NCI-H526 treated with DMSO at 0.1 percent for 48 hours (cell line): ENCODE data around the gene COX4I2.
"Not testable (repeated sequence)": the region's sequence is repeated elsewhere in the genome, so short reads cannot be mapped to it uniquely, and the experiment has no call there.

Experiments used
- DNase-seq: peaks from one replicate; lab custom pipeline; 2025; lab: John Stamatoyannopoulos, UW

Gene COX4I2

DNA sequence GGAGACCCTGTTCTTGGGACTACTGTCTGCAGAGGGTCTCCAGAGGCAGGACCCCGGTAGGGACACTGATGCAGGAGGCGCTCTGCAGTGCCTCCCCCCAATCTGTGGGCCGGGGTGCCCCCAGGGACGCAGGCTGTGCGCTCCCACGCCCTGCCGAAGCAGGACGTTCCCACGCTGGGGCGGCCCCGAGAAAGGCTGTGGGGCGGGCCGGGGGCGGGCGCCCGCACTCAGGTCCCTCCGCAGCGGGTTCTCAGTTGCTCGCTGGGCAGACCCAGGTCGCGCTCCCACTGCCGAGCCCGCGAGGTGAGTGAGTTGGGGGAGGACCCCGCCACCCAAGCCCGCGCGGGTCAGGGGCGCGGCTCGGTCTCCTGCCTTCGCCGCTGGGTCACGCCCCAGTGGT, at the start of gene COX4I2:
TSS of gene COX4I2 (plus strand) at position 253 of the 400 bp plus-strand sequence. CDS start 1,106 bp downstream, outside the sequence.
- DNase-seq: no peak

DNA sequence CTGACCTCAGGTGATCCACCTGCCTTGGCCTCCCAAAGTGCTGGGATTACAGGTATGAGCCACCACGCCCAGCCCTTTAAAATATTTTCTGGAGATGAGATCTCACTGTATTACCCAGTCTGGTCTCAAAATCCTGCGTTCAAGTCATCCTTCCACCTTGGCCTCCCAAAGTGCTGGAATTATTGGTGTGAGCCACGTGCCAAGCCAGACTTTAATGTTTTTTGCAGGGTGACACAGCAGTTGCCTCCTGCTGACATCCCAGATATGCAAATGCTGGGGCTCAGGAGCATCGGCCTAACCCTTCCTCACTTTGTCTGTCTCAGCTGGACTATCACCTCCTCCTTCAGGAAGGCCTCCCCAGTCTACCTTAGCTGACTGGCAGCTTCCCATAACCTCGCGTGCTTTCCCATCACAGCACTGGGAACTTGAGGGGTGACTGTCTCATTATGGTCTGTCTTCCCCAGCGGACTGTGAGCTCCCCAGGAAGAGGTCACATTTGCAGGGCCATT, 46.9 kb upstream of the COX4I2 start:
- no peak for DNase-seq

DNA sequence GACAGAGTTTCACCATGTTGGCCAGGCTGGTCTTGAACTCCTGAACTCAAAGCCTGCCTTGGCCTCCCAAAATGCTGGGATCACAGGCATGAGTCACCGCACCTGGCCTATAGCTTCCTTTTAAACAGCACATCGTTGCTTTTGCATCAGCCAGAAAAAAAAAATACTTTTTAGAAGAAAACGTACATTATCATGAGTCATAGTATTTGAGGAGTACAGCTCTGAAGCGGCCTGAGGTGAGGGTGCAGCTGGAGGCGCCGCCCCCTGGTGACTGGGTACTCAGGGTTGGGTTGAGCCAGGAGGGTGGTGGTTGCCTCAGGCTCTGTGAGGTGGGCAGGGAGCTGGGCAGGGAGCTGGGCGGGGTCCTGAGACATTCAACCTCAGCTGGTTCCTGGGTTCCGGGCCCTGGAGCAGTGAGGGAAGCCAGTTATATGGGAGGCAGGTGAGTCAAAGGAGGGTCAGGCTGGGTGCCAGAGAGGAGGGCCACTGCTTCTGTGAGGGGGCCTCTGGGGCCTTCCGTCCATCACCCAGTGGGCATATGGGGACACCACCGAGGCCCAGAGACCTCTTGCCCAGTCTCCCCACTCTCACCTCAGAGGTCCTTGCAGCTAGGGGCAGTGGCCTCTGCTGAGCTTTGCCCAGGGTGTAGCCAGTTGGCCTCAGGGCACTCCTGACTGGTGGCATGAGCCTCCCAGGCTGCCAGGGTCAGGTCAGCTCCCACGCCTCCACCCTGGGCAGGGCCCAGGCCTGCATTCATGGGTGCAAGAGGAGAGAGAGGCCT, 44.3 kb upstream of the COX4I2 start:
- DNase-seq: no peak

DNA sequence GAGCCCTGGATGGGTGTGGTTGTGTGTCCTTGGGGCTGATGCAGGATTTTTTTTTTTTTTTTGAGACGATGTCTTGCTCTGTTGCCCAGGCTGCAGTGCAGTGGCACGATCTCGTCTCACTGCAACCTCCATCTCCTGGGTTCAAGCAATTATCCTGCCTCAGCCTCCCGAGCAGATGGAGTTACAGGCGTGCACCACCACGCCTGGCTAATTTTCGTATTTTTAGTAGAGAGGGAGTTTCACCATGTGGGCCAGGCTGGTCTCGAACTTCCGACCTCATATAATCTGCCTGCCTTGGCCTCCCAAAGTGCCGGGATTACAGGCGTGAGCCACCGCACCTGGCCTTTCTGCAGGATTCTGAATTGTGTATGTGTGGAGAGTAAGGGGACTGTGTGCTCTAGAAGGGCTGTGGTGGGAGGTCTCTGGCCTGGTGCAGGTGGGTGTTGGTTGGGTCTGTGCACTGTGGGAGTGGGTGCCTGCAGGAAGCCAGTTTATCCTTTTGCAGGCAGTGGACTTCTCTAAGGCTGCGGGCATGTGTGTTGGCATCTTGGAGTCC, 43.6 kb upstream of the COX4I2 start:
- DNase-seq: no peak

DNA sequence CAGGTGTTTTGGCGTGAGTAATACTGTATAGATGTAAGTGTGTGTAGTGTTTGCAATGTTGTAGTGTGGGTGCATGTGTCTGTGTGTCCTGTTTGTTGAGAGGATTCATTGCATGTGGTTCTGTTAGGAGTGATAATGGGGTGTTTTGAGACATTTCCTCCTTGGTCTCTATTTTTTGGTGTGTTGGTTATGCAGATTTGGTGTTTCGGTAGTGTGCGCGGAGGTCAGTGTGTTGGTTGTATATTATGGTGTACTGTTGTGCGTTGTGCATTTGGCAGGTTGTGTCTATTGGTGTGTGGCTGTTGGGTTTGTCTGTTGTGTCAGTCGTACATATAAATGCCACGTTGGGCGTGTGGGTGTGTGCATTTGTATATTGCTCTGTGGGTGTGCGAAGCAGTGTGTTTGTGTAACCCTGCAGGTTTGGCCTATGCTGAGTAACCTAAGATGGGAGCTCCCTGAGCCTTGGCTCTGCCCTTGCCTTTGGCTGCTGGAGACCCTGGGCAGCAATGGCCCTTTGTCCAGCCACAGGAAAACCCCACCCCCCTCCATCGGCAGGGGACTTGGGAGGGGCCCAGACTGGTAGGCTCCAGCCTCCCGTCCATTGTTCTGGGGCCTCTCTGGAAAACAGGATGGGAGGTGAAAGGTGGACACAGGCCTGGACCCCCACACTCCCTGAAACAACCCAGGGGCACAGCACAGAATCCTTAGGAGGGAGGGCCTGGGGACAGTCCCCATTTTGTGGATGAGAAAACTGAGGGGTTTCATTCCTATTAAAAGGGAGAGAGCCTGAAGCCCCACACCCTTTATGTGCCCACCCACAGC, 42.9 kb upstream of the COX4I2 start:
- DNase-seq: no peak

DNA sequence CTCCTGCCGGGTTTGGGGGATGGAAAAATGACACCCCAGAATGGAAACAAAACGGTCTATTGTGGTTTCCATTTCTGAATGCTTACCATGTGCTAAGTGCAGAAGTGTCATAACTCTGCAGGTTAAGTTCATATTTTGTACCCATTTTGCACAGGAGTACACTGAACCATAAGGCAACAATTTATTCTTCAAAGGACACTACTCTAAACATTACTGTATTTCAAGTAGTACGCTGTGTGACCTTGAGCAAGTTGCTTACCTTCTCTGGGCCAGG, 42.4 kb upstream of the COX4I2 start:
- DNase-seq: no peak

DNA sequence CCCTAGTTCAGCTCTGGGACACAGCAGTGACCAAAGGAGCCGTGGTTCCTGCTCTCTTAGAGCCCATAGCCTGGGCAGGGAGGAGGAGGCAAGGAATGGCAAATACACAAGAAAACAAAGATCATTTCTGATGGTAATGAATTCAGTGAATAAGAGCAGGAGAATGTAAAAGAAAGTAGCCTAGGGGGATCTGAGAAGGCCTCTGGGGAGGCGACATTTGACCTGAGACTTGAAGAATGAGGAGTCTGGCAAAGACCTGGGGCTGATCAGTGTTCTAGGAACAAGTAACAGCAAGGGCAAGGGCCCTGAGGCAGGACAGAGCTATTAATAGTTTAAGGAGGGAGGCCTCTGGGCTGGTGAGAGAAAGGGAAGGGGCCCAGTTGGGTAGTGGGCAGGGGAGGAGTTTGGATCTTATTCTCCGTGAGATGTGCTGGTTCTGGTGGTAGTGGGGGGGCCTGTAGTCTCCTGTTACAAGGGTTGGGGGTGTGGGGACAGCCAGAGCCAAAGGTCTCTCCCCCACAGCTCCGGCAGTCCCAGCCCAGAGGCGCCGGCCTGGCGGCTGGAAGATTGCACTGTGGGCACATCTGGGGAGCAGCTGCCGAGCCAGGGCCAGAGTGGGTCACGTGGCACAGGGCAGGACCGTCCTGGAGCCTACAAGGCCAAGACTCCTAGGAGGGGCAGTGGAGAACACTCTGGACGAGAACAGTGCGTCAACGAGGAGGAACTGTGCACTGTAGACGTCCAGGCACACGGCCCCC, 41.9 kb upstream of the COX4I2 start:
- no peak for DNase-seq

DNA sequence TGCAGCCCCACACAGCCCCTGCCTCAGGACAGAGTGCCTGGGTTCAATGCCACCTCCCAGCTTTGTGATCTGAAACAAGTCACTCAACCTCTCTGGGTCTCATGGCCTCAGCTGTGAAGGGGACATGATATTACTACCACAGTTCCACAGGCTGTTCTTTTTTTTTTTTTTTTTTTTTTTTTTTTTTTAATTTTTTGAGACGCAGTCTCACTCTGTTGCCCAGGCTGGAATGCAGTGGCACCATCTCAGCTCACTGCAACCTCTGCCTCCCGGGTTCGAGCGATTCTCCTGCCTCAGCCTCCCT, 41.3 kb upstream of the COX4I2 start:
- not testable (repeated sequence) for DNase-seq

DNA sequence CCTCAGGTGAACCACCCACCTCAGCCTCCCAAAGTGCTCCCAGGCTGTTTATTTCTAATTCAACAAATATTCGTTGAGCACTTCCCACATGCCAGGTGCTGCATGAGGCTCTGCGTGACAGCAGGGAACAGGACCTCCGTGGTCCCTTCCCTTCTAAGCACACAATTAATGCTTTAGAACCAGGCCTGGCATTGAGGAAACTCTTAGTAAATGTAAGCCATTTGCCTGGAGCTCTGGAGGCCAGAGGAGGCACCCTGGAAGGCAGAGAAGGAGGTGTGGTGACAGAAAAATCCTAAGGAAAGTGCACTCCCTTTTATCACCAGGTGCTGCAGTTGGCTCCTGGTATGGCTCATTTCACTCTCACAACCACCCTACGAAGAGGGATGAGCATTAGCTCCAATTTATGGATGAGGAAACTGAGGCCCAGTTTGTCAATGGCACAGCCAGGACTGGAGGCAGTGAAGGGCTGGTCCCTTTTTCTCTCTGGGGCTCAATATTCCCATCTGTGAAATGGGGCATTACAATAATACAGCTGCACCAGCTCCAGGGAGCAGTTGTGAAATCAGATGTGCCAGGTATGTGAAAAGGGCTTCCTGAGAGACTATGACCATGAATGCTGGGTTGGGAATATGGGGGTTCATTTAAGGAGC, 40.8 kb upstream of the COX4I2 start:
- DNase-seq: no peak

DNA sequence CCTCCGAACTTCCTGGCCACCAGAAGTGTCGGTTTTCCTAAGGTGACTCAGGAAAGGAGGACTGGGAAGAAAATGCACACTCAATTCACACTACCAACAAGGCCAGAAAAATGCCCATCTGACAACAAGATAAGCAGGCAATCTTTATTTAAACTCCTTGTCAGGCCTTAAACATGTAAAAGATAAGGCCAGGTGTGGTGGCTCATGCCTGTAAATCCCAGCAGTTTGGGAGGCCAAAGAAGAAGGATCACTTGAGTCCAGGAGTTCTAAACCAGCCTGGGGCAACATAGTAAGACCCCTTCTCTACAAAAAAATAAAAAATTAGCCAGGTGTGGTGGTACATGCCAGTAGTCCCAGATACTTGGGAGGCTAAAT, 40.2 kb upstream of the COX4I2 start:
- no peak for DNase-seq

DNA sequence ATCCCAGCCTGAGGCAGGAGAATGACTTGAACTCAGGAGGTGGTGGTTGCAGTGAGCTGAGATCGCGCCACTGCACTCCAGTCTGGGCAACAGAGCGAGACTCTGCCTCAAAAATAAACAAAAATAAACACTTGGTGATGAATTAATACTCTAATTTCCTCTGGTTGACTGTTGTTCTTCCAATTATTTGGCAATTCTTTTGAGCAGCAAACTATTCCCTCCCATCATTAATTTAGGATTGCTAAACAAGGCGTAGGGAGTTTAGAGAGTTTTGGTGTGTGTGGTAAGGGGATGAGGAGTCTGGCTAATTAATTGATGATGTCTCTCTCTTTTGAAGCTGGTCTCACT, 35.3 kb upstream of the COX4I2 start:
- no peak for DNase-seq

DNA sequence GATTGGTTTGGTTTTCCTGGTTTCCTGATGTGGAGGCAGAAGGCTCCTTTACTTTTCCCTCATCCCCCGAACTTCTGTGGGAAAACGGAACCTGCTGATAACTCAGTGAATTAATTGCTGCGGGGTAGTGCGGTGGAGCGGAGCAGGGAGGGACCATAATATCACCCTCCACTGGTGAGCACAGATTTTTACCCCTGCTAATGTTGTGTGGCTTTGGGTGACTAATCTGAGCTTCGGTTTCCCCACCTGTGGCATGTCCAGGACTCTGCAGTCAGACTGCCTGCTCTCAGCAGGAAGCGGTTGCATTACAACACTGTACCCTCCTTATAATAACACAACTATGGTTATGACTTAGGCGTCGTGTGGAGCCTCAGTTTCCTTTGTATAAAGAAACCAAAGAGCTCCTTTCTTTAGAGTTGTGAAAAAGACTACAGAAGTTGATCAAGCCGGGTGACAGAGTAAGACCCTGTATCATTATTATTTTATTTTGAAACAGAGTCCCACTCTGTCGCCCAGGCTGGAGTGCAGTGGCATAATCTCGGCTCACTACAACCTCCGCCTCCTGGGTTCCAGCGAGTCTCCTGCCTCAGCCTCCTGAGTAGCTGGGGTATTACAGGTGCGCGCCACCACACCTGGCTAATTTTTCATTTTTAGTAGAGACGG, 34.8 kb upstream of the COX4I2 start:
- no peak for DNase-seq

DNA sequence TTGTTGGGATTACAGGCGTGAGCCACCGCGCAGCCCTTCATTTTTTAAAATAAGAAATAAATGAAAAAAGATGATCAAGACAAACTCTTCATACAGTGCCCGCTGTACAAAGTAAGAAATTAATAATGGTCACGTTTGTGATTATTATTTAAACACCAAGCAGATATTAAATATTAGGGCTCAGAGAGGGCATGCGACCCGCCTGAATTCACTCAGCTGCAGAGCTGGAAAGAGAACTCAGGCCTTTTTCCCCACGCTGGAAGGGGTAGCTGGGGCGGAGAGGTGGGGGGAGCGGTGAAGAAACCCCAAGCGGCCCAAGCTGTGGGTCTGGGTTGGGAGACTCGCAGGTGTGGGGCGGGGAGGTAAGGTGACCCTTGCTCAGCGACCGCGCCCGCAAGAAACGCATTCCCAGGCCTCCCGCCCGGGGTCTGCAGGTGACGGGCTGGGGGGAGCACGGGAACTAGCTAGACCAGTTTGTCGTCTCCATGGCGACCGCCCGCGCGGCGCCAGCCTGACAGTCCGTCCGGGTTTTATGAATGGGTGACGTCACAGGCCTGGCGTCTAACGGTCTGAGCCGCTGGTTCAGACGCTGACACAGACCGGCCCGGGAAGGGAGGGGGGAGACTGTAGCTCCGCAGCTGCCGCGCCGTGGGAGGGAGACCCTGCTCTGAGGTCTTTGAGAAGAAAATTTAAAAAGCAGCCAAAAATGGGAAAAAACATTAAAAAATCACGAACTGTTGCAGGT, 33.7 kb upstream of the COX4I2 start:
- peak; percentile 99 for DNase-seq

DNA sequence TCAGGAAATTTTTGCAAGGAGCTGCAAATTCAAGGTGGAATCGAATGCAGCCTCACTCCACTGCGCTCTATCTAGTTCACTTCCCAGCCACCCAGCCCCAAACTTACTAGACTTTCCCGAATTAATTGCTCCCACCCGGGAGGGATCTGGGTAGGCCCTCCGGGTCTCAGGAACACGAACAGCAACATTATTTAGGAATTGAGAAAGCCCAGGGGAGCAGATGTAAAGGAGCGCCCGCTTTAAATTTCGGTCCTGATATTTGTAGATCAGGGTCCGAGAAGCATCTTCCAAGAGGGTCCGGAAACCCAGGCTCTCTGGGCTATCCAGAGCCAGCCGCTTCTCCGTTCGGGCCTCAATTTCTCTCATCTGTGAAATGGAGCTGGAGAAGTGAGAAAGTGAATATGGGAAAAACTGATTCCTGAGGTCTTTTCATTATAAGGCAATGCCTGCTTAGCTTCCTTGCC, 33.1 kb upstream of the COX4I2 start:
- no peak for DNase-seq

DNA sequence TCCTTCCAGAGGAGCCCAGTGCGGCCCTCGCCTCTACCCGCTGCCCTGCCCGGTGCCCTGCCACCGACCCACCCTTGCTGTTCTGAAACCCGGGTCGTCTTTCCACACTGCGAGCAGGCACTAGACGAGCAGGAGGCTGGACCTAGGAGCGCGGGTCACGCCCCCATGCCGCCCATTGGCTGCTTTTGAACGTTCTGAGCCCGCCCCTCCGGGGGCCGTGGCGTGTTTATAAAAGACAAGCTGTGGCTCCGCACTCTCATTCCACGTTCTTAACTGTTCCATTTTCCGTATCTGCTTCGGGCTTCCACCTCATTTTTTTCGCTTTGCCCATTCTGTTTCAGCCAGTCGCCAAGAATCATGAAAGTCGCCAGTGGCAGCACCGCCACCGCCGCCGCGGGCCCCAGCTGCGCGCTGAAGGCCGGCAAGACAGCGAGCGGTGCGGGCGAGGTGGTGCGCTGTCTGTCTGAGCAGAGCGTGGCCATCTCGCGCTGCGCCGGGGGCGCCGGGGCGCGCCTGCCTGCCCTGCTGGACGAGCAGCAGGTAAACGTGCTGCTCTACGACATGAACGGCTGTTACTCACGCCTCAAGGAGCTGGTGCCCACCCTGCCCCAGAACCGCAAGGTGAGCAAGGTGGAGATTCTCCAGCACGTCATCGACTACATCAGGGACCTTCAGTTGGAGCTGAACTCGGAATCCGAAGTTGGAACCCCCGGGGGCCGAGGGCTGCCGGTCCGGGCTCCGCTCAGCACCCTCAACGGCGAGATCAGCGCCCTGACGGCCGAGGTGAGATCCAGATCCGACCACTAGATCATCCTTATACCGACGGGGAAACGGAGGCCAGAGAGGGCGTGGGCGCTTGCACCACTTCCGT, 32.4 kb upstream of the COX4I2 start, which contains the start of gene ID1:
TSS of gene ID1 (plus strand) at position 259 of the 871 bp plus-strand sequence. CDS start at position 358, 99 bp downstream.
- peak; percentile 98 for DNase-seq

DNA sequence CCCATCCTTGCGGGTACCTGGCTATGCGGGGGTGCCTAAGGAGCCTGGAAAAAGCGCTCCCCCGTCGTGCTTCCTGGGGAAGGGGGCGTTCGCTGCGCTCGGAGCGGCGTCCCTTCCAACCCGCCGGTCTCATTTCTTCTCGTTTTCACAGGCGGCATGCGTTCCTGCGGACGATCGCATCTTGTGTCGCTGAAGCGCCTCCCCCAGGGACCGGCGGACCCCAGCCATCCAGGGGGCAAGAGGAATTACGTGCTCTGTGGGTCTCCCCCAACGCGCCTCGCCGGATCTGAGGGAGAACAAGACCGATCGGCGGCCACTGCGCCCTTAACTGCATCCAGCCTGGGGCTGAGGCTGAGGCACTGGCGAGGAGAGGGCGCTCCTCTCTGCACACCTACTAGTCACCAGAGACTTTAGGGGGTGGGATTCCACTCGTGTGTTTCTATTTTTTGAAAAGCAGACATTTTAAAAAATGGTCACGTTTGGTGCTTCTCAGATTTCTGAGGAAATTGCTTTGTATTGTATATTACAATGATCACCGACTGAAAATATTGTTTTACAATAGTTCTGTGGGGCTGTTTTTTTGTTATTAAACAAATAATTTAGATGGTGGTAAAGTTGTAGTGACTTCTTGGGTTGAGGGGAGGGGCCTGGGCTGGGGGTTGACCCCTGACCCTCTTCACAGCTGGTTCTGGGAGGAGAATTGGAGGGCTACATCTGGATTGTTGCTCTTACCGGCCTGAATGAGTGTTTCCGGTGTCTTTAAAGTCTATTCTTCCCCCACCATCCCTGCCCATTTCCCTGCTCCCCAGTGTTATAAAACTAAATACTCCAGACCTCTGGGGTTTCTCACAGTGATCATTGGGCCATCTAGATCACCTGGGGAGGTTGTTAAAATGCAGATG, 31.6 kb upstream of the COX4I2 start:
- no peak for DNase-seq

DNA sequence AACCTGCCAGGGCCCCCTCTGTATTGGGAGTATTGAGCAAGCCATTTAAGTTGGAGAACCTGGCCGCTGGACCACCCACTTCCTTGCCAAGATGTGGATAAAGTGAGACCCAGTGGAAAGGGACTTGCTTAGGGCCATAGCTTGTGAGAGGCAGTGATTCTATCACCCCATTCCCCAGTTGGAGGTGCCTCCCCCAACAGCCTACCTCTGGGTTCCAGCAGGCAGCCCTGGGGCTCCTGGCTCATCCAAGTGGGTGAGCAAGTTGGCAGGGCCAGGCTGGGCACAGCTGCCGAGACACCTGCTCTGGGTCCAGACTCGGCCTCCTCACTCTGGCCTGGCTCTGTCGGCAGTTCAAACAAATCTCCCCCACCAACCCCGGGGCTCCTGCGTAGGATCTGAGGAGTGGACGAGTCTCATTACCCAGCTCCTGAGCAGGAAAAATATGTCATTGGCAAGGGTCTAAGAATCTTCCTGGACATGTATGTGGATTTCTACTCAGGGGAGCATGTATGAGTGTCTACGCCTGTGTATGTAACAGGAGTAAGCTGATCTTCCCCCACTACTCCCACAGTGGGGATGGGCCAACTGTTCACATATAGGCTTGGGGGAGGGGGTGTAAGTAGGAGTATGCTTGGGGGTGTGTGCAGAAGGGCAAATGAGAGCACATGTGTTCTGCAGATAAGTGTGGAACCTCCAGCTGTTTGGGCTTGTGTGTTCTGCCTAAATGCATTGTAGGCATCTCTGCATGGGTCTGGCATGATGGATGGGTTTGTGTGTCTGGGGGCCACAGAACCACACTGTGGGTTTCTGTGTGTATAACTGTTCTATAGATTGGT, 30.7 kb upstream of the COX4I2 start:
- DNase-seq: peak; percentile 73
